KMS-11 (cell line): Measurements from ENCODE around the gene CMPK1.

Experiments used
- H2AFZ ChIP-seq: fragments of 200-600 bp; sonication (generic); 2 replicates; pipeline ENCODE4 v1.6.1; 2016; ENCODE audit warnings: antibody characterized with exemption, mixed run types, low read depth
- H3K27ac ChIP-seq: fragments of 200-600 bp; sonication (generic); 2 replicates; pipeline ENCODE4 v1.6.1; 2016; ENCODE audit warnings: mild to moderate bottlenecking, mixed run types
- H3K27me3 ChIP-seq: fragments of 200-600 bp; sonication (generic); 2 replicates; pipeline ENCODE4 v1.6.1; 2017; ENCODE audit warnings: mild to moderate bottlenecking, low read depth, mixed run types, moderate library complexity; ENCODE audit not compliant: insufficient read depth
- H3K36me3 ChIP-seq: fragments of 200-600 bp; sonication (generic); 2 replicates; pipeline ENCODE4 v1.6.1; 2017; ENCODE audit warnings: mild to moderate bottlenecking, mixed run types; ENCODE audit not compliant: insufficient read depth
- H3K4me1 ChIP-seq: fragments of 200-600 bp; sonication (generic); 2 replicates; pipeline ENCODE4 v1.6.1; 2016; ENCODE audit warnings: mild to moderate bottlenecking, low read depth, mixed run types; ENCODE audit not compliant: poor library complexity, severe bottlenecking
- H3K4me2 ChIP-seq: fragments of 200-600 bp; sonication (generic); 2 replicates; pipeline ENCODE4 v1.7.0; 2016; ENCODE audit warnings: mild to moderate bottlenecking, mixed run types
- H3K4me3 ChIP-seq: fragments of 200-600 bp; sonication (generic); IDR thresholded peaks from 2 replicates; pipeline ENCODE4 v1.6.1; 2017; ENCODE audit warnings: low read depth, low read length, mixed read lengths; ENCODE audit not compliant: insufficient read depth
- H3K79me2 ChIP-seq: fragments of 200-600 bp; sonication (generic); 2 replicates; pipeline ENCODE4 v1.6.1; 2016; ENCODE audit warnings: low read depth, mixed run types; ENCODE audit not compliant: insufficient read depth
- H3K9ac ChIP-seq: fragments of 200-600 bp; sonication (generic); 2 replicates; pipeline ENCODE4 v1.6.1; 2016; ENCODE audit warnings: mild to moderate bottlenecking, mixed run types
- H4K20me1 ChIP-seq: fragments of 200-600 bp; sonication (generic); 2 replicates; pipeline ENCODE4 v1.6.1; 2016; ENCODE audit warnings: mild to moderate bottlenecking, mixed run types; ENCODE audit not compliant: insufficient read depth
- TF ChIP-seq, protein P1 (sequence below): fragments of 200-600 bp; sonication (generic); conservative IDR thresholded peaks from 2 replicates; pipeline ENCODE4 v1.6.1; 2017; ENCODE audit warnings: low read depth, mild to moderate bottlenecking, antibody characterized with exemption, low read length, moderate library complexity, mixed read lengths

The CMPK1 gene

DNA sequence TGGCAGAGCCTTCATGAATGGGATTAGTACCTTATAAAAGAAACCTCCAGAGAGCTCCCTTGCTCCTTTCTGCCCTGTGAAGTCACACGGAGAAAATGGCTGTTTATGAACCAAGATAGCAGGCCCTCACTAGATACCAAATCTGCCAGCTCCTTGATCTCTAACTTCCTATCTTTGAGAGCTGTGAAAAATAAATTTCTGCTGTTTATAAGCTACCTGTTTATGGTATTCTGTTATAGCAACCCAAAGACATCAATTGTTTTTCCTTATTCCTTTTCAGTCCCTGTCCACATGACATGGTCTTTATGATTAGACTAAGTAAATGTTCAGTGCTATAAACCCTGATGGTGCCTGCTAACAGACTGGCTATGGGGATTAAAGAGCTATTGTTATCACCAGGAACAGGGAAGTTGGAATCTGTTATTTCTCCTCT lies 10.0 kb upstream of the CMPK1 start:
- no peaks in the 10 kb centered on the region for H4K20me1 ChIP-seq
- no peaks in the 10 kb centered on the region for H3K4me1 ChIP-seq
- no peaks in the 10 kb centered on the region for H3K27me3 ChIP-seq
- H3K79me2 ChIP-seq = no peaks in the 10 kb centered on the region
- TF ChIP-seq, protein P1, sequence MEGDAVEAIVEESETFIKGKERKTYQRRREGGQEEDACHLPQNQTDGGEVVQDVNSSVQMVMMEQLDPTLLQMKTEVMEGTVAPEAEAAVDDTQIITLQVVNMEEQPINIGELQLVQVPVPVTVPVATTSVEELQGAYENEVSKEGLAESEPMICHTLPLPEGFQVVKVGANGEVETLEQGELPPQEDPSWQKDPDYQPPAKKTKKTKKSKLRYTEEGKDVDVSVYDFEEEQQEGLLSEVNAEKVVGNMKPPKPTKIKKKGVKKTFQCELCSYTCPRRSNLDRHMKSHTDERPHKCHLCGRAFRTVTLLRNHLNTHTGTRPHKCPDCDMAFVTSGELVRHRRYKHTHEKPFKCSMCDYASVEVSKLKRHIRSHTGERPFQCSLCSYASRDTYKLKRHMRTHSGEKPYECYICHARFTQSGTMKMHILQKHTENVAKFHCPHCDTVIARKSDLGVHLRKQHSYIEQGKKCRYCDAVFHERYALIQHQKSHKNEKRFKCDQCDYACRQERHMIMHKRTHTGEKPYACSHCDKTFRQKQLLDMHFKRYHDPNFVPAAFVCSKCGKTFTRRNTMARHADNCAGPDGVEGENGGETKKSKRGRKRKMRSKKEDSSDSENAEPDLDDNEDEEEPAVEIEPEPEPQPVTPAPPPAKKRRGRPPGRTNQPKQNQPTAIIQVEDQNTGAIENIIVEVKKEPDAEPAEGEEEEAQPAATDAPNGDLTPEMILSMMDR = no peak
- no peaks in the 10 kb centered on the region for H3K36me3 ChIP-seq
- H3K9ac ChIP-seq = no peak overlapping the region
- H3K27ac ChIP-seq = no peak overlapping the region
- no peak overlapping the region for H3K4me2 ChIP-seq
- no peak overlapping the region for H3K4me3 ChIP-seq
- H2AFZ ChIP-seq = no peak overlapping the region

GRCh38 chr1:47324682-47325081 lies 8.9 kb upstream of the CMPK1 start:
- H3K79me2 ChIP-seq = no peaks in the 10 kb centered on the region
- H3K27me3 ChIP-seq = no peaks in the 10 kb centered on the region
- H3K4me2 ChIP-seq = no peak overlapping the region
- TF ChIP-seq, protein P1 = no peak
- H3K4me3 ChIP-seq = no peak overlapping the region
- H2AFZ ChIP-seq = no peak overlapping the region
- no peaks in the 10 kb centered on the region for H4K20me1 ChIP-seq
- H3K27ac ChIP-seq = no peak overlapping the region
- H3K9ac ChIP-seq = no peak overlapping the region
- no peaks in the 10 kb centered on the region for H3K36me3 ChIP-seq
- H3K4me1 ChIP-seq = no peaks in the 10 kb centered on the region

GRCh38 chr1:47325528-47325927 lies 8.1 kb upstream of the CMPK1 start:
- no peak overlapping the region for H3K4me2 ChIP-seq
- no peaks in the 10 kb centered on the region for H3K27me3 ChIP-seq
- no peaks in the 10 kb centered on the region for H4K20me1 ChIP-seq
- H3K4me3 ChIP-seq = no peak overlapping the region
- no peak overlapping the region for H3K9ac ChIP-seq
- H3K36me3 ChIP-seq = no peaks in the 10 kb centered on the region
- no peak overlapping the region for H3K27ac ChIP-seq
- H3K79me2 ChIP-seq = no peaks in the 10 kb centered on the region
- H2AFZ ChIP-seq = no peak overlapping the region
- TF ChIP-seq, protein P1 = no peak
- no peaks in the 10 kb centered on the region for H3K4me1 ChIP-seq

GRCh38 chr1:47326271-47326670 lies 7.3 kb upstream of the CMPK1 start:
- Histone ChIP-seq H3K27ac (no peak overlapping the region), H3K27me3 (no peaks in the 10 kb centered on the region), H4K20me1 (no peaks in the 10 kb centered on the region), H3K9ac (no peak overlapping the region), H2AFZ (no peak overlapping the region), H3K79me2 (no peaks in the 10 kb centered on the region), H3K36me3 (no peaks in the 10 kb centered on the region), H3K4me1 (no peaks in the 10 kb centered on the region), H3K4me3 (no peak overlapping the region), H3K4me2 (no peak overlapping the region)
- TF ChIP-seq, protein P1 = no peak
